WTC11 (cell line): ENCODE measurements around the gene PTPRK.

Source experiments
- JUN ChIP-seq: sonication (generic); formaldehyde crosslinking; IDR thresholded peaks from 2 replicates; pipeline ENCODE4 v1.8.0; 2023; ENCODE audit warnings: mild to moderate bottlenecking, missing genetic modification reagents
- NFYB ChIP-seq: sonication (generic); formaldehyde crosslinking; conservative IDR thresholded peaks from 2 replicates; pipeline ENCODE4 v1.8.0; 2022; ENCODE audit warnings: low read depth, missing genetic modification reagents
- TF ChIP-seq, protein P1 (sequence below): fragments of 200-600 bp; IDR thresholded peaks from 2 replicates; pipeline ENCODE4 v1.8.0; 2022; ENCODE audit warnings: antibody characterized with exemption
- TF ChIP-seq, protein P2 (sequence below): fragments of 250-450 bp; sonication (Bioruptor Pico); IDR thresholded peaks from 2 replicates; pipeline ENCODE4 v1.9.0; 2021; ENCODE audit warnings: mild to moderate bottlenecking, borderline replicate concordance
- TF ChIP-seq, protein P3 (sequence below): sonication (generic); formaldehyde crosslinking; IDR thresholded peaks from 2 replicates; pipeline ENCODE4 v1.8.0; 2022; ENCODE audit warnings: mild to moderate bottlenecking, missing genetic modification reagents

DNA sequence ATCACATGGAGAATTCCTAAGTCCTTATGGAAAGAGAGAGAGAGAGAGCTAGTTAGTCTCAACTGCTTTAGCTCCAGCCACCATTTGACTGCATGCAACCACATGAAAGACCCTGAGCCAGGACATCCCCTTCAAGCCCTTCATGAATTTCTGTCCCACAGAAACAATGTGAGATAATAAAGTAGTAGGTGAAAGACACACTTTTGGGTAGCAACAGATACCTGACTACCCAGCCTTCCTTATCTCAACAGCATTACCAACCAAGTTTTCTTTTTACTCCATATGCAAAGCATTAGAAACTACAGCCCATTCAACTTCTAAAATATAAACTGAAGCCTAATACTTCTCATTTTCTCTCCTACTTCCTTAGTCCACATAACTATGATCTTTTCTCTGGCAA, 596.4 kb downstream of the PTPRK start:
- TF ChIP-seq, protein P1, sequence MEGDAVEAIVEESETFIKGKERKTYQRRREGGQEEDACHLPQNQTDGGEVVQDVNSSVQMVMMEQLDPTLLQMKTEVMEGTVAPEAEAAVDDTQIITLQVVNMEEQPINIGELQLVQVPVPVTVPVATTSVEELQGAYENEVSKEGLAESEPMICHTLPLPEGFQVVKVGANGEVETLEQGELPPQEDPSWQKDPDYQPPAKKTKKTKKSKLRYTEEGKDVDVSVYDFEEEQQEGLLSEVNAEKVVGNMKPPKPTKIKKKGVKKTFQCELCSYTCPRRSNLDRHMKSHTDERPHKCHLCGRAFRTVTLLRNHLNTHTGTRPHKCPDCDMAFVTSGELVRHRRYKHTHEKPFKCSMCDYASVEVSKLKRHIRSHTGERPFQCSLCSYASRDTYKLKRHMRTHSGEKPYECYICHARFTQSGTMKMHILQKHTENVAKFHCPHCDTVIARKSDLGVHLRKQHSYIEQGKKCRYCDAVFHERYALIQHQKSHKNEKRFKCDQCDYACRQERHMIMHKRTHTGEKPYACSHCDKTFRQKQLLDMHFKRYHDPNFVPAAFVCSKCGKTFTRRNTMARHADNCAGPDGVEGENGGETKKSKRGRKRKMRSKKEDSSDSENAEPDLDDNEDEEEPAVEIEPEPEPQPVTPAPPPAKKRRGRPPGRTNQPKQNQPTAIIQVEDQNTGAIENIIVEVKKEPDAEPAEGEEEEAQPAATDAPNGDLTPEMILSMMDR, result no peak
- TF ChIP-seq, protein P2, sequence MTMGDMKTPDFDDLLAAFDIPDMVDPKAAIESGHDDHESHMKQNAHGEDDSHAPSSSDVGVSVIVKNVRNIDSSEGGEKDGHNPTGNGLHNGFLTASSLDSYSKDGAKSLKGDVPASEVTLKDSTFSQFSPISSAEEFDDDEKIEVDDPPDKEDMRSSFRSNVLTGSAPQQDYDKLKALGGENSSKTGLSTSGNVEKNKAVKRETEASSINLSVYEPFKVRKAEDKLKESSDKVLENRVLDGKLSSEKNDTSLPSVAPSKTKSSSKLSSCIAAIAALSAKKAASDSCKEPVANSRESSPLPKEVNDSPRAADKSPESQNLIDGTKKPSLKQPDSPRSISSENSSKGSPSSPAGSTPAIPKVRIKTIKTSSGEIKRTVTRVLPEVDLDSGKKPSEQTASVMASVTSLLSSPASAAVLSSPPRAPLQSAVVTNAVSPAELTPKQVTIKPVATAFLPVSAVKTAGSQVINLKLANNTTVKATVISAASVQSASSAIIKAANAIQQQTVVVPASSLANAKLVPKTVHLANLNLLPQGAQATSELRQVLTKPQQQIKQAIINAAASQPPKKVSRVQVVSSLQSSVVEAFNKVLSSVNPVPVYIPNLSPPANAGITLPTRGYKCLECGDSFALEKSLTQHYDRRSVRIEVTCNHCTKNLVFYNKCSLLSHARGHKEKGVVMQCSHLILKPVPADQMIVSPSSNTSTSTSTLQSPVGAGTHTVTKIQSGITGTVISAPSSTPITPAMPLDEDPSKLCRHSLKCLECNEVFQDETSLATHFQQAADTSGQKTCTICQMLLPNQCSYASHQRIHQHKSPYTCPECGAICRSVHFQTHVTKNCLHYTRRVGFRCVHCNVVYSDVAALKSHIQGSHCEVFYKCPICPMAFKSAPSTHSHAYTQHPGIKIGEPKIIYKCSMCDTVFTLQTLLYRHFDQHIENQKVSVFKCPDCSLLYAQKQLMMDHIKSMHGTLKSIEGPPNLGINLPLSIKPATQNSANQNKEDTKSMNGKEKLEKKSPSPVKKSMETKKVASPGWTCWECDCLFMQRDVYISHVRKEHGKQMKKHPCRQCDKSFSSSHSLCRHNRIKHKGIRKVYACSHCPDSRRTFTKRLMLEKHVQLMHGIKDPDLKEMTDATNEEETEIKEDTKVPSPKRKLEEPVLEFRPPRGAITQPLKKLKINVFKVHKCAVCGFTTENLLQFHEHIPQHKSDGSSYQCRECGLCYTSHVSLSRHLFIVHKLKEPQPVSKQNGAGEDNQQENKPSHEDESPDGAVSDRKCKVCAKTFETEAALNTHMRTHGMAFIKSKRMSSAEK, result no peak
- TF ChIP-seq NFYB (CRISPR knock-in tag) (no peak), JUN (CRISPR knock-in tag) (no peak)
- TF ChIP-seq, protein P3, sequence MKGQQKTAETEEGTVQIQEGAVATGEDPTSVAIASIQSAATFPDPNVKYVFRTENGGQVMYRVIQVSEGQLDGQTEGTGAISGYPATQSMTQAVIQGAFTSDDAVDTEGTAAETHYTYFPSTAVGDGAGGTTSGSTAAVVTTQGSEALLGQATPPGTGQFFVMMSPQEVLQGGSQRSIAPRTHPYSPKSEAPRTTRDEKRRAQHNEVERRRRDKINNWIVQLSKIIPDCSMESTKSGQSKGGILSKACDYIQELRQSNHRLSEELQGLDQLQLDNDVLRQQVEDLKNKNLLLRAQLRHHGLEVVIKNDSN, result no peak
